ENCODE results near the gene KRT86.

The KRT86 gene

DNA sequence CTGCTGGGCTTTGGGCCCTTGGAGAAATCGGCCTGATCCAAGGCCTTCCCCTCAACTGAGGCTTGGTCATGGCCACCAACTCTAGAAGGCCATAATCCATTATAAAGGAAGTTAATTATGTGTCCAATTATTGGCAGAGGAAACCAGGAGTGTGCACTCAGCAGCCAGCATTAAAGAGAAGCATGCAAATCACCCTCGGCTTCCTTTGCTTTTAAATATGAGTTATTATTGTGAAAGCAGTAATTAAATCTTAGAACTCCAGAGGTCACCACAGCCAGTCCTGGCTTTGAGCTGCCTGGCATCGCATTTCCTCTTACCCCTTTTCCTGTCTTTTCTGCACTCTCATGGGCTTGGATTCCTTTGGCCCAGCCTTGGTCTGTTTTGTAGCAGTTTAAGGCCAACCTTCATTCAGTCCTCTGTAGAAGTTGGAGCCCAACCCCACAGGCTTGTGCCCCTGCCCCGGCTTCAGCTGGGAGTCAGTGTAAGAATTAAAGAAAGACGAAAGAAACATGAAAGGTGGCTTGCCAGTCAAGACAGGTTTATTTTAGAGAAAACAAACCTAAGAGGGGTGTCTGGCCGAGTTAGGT, 14.7 kb upstream of the KRT86 start:
- DNase-seq (ENCODE audit: low read depth): no peak
- TF ChIP-seq, protein P1, sequence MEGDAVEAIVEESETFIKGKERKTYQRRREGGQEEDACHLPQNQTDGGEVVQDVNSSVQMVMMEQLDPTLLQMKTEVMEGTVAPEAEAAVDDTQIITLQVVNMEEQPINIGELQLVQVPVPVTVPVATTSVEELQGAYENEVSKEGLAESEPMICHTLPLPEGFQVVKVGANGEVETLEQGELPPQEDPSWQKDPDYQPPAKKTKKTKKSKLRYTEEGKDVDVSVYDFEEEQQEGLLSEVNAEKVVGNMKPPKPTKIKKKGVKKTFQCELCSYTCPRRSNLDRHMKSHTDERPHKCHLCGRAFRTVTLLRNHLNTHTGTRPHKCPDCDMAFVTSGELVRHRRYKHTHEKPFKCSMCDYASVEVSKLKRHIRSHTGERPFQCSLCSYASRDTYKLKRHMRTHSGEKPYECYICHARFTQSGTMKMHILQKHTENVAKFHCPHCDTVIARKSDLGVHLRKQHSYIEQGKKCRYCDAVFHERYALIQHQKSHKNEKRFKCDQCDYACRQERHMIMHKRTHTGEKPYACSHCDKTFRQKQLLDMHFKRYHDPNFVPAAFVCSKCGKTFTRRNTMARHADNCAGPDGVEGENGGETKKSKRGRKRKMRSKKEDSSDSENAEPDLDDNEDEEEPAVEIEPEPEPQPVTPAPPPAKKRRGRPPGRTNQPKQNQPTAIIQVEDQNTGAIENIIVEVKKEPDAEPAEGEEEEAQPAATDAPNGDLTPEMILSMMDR (conservative IDR thresholded peaks at IDR 0.05; ENCODE audit: low read length): no peak
- H3K4me3 ChIP-seq (ENCODE audit: low read length): no peak overlapping the region

DNA sequence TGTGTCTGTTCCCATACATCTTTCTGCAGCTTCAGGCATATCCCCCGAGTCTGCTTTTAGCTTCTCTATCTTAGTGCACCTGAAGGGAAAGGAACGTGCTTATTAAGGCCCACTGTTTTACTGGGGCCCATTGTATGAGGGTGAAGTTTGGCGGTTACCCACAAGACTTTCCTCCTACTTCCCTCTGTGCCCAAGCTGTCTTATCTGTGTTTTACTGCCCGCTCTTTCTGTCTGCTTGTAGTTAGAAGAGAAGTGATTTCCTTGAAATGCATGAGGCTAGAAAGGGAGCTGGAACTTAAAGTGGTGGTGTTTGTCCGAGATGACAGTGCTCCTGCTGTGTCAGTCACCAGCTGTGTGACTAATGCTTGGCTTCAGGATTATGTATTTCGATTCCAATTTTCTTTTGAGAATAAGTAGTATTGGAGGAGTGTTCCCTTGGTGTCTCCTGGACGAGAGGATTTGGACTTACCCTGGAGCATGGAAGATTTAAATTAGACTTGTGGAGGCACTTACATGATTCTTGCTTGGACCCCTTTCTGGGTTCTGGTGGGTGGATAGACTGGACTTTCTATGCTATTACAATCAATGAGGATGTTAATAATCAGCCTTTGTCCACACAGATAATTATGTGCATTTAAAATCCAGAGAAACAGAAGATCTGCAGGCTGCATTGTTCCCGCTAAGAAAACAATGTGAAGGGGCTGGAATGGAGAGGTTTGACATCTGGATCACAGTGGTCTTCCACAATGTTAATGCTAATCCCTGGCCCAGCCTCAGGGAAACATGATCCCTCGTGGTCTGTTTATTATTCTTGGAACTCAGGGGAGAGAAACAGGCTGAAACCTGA, 13.9 kb upstream of the KRT86 start:
- TF ChIP-seq, protein P1 (conservative IDR thresholded peaks at IDR 0.05; ENCODE audit: low read length): no peak
- no peak overlapping the region for H3K4me3 ChIP-seq (ENCODE audit: low read length)

DNA sequence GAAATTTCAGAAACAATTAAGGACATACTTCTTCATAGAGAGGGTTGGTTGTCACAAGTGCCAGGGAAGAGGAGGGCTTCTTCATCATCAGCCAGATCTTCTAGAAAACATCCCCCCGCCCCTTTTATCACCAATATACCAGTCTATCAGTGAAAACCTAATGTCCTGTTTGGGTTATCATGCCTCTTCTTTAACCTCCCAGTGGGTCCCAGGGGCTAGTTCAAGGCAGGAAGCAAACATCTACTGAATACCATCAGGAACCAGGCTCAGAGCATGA, 13.3 kb upstream of the KRT86 start:
- H3K4me3 ChIP-seq (ENCODE audit: low read length): no peak overlapping the region
- TF ChIP-seq, protein P1 (conservative IDR thresholded peaks at IDR 0.05; ENCODE audit: low read length): no peak
- DNase-seq (ENCODE audit: low read depth): no peak

More for the DNA sequence above, 13.9 kb upstream of the KRT86 start:
- DNase-seq (ENCODE audit: low read depth): no peak

DNA sequence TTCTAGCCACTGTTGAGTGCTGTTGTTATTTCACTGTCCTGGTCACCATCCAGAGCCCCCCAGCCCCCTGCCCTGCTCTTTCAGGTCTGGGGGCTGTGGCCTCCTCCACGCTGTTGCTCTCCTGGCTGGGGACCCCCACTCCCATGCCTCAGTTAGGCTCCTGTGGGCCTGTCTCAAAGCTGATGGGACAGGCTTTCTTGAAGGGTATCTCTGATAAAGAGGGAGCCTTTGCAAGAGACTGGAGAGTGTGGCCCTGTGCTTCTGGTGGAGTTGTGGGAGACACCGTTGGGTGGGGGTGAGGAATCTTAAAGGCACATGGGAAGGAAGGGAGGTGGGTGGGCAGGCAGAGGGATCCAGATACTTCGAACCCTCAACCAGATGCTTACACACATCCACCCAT, 12.2 kb upstream of the KRT86 start:
- H3K4me3 ChIP-seq (ENCODE audit: low read length): no peak overlapping the region
- TF ChIP-seq, protein P1 (conservative IDR thresholded peaks at IDR 0.05; ENCODE audit: low read length): no peak
- DNase-seq (ENCODE audit: low read depth): no peak

DNA sequence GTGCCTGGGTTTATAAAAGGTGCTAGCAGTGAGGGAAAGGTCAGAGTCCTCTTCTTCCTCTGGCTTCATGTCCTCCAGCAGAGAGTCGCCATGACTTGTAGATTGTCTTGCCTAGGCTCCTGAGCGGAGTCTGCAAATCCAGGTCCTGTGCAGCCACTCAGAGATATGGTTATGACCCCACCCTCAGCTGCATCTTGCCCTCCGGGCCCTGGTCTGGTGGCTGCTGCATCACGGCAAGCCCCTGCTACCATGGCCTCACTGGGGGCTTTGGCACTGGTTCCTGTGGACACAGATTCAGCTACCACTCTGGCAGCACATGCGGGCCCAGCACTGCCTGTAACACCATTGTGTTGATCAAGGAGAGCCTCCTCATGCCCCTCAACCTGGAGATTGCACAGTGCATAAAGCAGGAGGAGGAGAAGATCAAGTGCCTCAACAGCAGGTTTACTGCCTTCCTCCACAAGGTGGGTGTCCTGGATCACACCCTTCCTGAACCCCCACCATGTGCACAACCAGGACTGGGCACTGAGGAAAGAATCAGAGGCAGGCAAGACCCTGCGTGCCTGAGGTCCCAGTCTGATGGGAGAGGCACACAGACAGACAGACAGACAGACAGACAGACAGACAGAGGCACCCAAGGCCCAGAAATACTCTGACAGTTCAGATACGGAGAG, 10.5 kb upstream of the KRT86 start:
- DNase-seq (ENCODE audit: low read depth): no peak
- TF ChIP-seq, protein P1 (conservative IDR thresholded peaks at IDR 0.05; ENCODE audit: low read length): no peak
- no peak overlapping the region for H3K4me3 ChIP-seq (ENCODE audit: low read length)

DNA sequence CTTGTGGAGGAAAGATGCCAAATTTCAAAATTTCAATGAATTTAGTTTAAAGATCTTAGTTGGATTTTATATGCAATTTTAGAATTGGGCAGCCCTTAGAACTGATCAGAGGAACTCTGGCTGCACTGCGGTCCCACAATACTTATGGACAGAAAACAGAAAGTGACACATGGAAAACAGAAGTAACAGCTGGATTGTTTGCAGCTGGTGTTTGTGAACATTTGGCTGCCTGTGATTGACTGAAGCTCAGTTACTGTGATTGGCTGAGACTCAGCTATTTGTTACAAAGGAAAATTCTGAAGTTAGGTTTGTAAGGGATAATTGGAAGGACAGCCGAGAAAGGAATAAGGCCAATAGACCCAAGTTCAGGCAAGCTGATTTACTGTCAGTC, 10.0 kb upstream of the KRT86 start:
- TF ChIP-seq, protein P1 (conservative IDR thresholded peaks at IDR 0.05; ENCODE audit: low read length): no peak
- DNase-seq (ENCODE audit: low read depth): no peak
- H3K4me3 ChIP-seq (ENCODE audit: low read length): no peak overlapping the region

DNA sequence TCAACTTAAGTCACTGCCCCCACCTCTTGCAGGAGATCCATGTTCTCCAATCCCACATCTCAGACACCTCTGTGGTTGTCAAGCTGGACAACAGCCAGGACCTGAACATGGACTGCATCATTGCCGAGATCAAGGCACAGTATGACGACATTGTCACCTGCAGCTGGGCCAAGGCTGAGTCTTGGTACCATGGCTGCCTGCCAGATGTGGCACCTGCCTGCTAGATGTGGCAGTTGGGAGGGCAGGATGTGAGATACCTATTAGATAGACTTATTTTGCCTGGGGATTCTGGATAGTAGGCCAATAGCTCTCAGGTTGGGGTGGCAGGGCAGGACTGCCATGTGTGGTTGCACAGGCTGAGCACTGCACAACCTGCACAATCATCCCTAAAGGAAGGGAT, 7.9 kb upstream of the KRT86 start:
- no peak overlapping the region for H3K4me3 ChIP-seq (ENCODE audit: low read length)
- TF ChIP-seq, protein P1 (conservative IDR thresholded peaks at IDR 0.05; ENCODE audit: low read length): no peak
- DNase-seq (ENCODE audit: low read depth): no peak

Data from AG10803 (cell line).